HG03571 (cell line): Measurements from ENCODE around the gene PDK1.
"Not testable (repeated sequence)": the region's sequence is repeated elsewhere in the genome, so short reads cannot be mapped to it uniquely, and the experiment has no call there.

ENCODE experiments used
- ATAC-seq: cut with Tn5 transposase; IDR thresholded peaks from one replicate; pipeline ENCODE4 v1.9.1; 2021; ENCODE audit not compliant: unreplicated experiment

PDK1 gene

GRCh38 chr2:172552547-172553291 lies 3.2 kb upstream of the PDK1 start:
- ATAC-seq = no peak

GRCh38 chr2:172554352-172555271 lies 1.3 kb upstream of the PDK1 start:
- no peak for ATAC-seq

- peak; percentile 11 for ATAC-seq
Observed at GRCh38 chr2:172555272-172555521, 693 bp upstream of the PDK1 start.

GRCh38 chr2:172556284-172557033 lies 569 bp downstream of the PDK1 start:
- peak; percentile 67 for ATAC-seq

GRCh38 chr2:172558372-172558771 lies 2.5 kb downstream of the PDK1 start:
- ATAC-seq = no peak

GRCh38 chr2:172560721-172561120 lies 4.8 kb downstream of the PDK1 start:
- no peak for ATAC-seq

GRCh38 chr2:172561270-172561669 lies 5.4 kb downstream of the PDK1 start:
- ATAC-seq = no peak

GRCh38 chr2:172562298-172562697 lies 6.4 kb downstream of the PDK1 start:
- no peak for ATAC-seq

- ATAC-seq = no peak
Observed at GRCh38 chr2:172564376-172564775, 8.5 kb downstream of the PDK1 start.

- ATAC-seq = no peak
Observed at GRCh38 chr2:172571245-172571644, 15.4 kb downstream of the PDK1 start.

- ATAC-seq = no peak
Observed at GRCh38 chr2:172572981-172573380, 17.1 kb downstream of the PDK1 start.

- ATAC-seq = no peak
Observed at GRCh38 chr2:172574965-172575364, 19.1 kb downstream of the PDK1 start.

GRCh38 chr2:172578054-172578453 lies 22.2 kb downstream of the PDK1 start:
- no peak for ATAC-seq

- no peak for ATAC-seq
Observed at GRCh38 chr2:172578860-172579512, 23.1 kb downstream of the PDK1 start.

GRCh38 chr2:172580544-172580943 lies 24.7 kb downstream of the PDK1 start:
- ATAC-seq = no peak

GRCh38 chr2:172582656-172583055 lies 26.8 kb downstream of the PDK1 start:
- no peak for ATAC-seq

- ATAC-seq = no peak
Observed at GRCh38 chr2:172586245-172586891, 30.5 kb downstream of the PDK1 start.

GRCh38 chr2:172587231-172587630 lies 31.3 kb downstream of the PDK1 start:
- ATAC-seq = not testable (repeated sequence)

GRCh38 chr2:172588931-172589330 lies 33.0 kb downstream of the PDK1 start:
- ATAC-seq = no peak

GRCh38 chr2:172591386-172591785 lies 35.5 kb downstream of the PDK1 start:
- not testable (repeated sequence) for ATAC-seq

GRCh38 chr2:172592190-172592589 lies 36.3 kb downstream of the PDK1 start:
- ATAC-seq = not testable (repeated sequence)
